SU-DHL-6 (cell line): ENCODE data around the gene NVL.

Source experiments
- EZH2phosphoT487 ChIP-seq: fragments of 200-600 bp; sonication (generic), shearing (Covaris generic); conservative IDR thresholded peaks from 2 replicates; pipeline ENCODE4 v1.6.1; 2018; ENCODE audit warnings: mild to moderate bottlenecking, antibody characterized with exemption, low read length, moderate library complexity, mixed read lengths
- TF ChIP-seq, protein P1 (sequence below): fragments of 200-600 bp; sonication (generic); IDR thresholded peaks from one replicate; pipeline ENCODE4 v1.5.1; 2017; ENCODE audit warnings: antibody characterized with exemption, mild to moderate bottlenecking, low read length, moderate library complexity; ENCODE audit not compliant: insufficient read depth, poor library complexity, severe bottlenecking

DNA sequence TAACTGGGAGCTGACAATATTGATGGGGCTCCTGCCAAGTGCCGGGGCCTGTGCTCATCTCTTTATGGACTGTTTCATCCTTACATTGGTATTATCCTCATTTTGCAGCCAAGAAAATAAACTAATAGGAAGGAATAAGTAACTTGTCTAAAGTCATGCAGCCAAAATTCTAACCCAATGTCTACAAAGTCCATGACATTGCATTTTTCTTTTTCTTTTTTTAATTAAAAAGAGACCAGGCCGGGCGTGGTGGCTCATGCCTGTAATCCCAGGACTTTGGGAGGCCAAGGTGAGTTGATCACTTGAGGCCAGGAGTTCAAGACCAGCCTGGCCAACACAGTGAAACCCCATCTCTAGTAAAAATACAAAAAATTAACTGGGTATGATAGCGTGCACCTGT is 128.1 kb downstream of the NVL start:
- TF ChIP-seq, protein P1, sequence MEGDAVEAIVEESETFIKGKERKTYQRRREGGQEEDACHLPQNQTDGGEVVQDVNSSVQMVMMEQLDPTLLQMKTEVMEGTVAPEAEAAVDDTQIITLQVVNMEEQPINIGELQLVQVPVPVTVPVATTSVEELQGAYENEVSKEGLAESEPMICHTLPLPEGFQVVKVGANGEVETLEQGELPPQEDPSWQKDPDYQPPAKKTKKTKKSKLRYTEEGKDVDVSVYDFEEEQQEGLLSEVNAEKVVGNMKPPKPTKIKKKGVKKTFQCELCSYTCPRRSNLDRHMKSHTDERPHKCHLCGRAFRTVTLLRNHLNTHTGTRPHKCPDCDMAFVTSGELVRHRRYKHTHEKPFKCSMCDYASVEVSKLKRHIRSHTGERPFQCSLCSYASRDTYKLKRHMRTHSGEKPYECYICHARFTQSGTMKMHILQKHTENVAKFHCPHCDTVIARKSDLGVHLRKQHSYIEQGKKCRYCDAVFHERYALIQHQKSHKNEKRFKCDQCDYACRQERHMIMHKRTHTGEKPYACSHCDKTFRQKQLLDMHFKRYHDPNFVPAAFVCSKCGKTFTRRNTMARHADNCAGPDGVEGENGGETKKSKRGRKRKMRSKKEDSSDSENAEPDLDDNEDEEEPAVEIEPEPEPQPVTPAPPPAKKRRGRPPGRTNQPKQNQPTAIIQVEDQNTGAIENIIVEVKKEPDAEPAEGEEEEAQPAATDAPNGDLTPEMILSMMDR, result no peak
- TF ChIP-seq EZH2phosphoT487, result no peak
